Vagina (tissue), 2 donors: ENCODE measurements around the gene RBKS.

Experiments used
- POLR2A ChIP-seq, 2 donors: fragments of 450-650 bp; IDR thresholded peaks; one replicate each; pipeline ENCODE4 v1.6.1; 2017; ENCODE audit warnings: antibody characterized with exemption in 2 of 2, mild to moderate bottlenecking in 2 of 2, moderate library complexity in 2 of 2
- POLR2AphosphoS5 ChIP-seq, 2 donors: sonication (generic); formaldehyde crosslinking; IDR thresholded peaks; one replicate each; pipeline ENCODE4 v1.9.0; 2017; ENCODE audit warnings: antibody characterized with exemption in 2 of 2, mild to moderate bottlenecking in 2 of 2, low read depth in 1 of 2; ENCODE audit not compliant: insufficient read depth in 1 of 2
- TF ChIP-seq, protein P1 (sequence below), 3 experiments: fragments of 450-650 bp in 2 of 3; fragments of 200-600 bp in 1 of 3; sonication (generic) in 1 of 3; IDR thresholded peaks; one replicate each; pipeline ENCODE4 v1.5.1; 2017 to 2019; ENCODE audit warnings: antibody characterized with exemption in 3 of 3, mild to moderate bottlenecking in 2 of 3, moderate library complexity in 2 of 3

DNA sequence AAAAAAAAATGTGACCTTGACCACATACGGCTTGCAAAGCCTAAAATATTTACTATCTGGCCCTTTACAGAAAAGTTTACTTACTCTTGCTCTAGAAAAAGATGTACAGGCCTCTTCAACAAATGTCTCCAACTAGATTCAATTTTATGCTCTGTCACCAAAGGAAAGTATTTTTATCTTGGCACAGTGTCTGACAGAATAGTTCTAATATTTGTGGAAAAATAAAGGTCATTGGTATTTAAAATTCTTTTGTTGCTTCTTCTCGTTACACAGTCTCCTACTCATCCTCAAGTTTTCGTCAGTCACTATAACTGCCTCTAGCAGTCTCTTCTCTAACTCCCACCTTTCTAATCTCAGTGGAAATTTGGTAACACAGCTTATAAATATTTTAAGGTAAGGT, 1.4 kb downstream of the RBKS start:
- TF ChIP-seq, protein P1, sequence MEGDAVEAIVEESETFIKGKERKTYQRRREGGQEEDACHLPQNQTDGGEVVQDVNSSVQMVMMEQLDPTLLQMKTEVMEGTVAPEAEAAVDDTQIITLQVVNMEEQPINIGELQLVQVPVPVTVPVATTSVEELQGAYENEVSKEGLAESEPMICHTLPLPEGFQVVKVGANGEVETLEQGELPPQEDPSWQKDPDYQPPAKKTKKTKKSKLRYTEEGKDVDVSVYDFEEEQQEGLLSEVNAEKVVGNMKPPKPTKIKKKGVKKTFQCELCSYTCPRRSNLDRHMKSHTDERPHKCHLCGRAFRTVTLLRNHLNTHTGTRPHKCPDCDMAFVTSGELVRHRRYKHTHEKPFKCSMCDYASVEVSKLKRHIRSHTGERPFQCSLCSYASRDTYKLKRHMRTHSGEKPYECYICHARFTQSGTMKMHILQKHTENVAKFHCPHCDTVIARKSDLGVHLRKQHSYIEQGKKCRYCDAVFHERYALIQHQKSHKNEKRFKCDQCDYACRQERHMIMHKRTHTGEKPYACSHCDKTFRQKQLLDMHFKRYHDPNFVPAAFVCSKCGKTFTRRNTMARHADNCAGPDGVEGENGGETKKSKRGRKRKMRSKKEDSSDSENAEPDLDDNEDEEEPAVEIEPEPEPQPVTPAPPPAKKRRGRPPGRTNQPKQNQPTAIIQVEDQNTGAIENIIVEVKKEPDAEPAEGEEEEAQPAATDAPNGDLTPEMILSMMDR (IDR thresholded peaks at IDR 0.05): no peak
- TF ChIP-seq POLR2A (IDR thresholded peaks at IDR 0.05): no peak
- no peak for TF ChIP-seq POLR2AphosphoS5 (IDR thresholded peaks at IDR 0.05; ENCODE audit: insufficient read depth in 1 of 2, low read depth in 1 of 2)
